ENCODE results near the gene GAL3ST3. TPM values are rescaled to one million over a fixed set of nuclear protein-coding genes. Genes with fewer than 3 reads are reported as not detected.

The GAL3ST3 gene
- total and polyA plus RNA-seq, 2 experiments from 2014 or later: 15.6 to 63.4 TPM

GRCh38 chr11:66084821-66085475 is 36.0 kb upstream of the GAL3ST3 start:
- no peaks in the 10 kb centered on the region for H3F3A ChIP-seq (replicated peaks; ENCODE audit: low read depth)
- no peak overlapping the region for H2AFZ ChIP-seq
- H3K4me1 ChIP-seq (ENCODE audit: insufficient read depth): no peaks in the 10 kb centered on the region
- Mint-ChIP-seq H3K27ac (no peak overlapping the region), H3K4me1 (no peaks in the 10 kb centered on the region; the same call in 2 of the 3 replicates), H3K36me3 (ENCODE audit: low read depth) (no peaks in the 10 kb centered on the region), H3K4me3 (no peak overlapping the region), H3K9me3 (no peaks in the 10 kb centered on the region), H3K27me3 (ENCODE audit: insufficient read depth, low read depth, poor library complexity) (no peaks in the 10 kb centered on the region)
- H3K27ac ChIP-seq (ENCODE audit: low read depth): no peak overlapping the region
- H3K79me2 ChIP-seq (replicated peaks; ENCODE audit: insufficient read depth): peaks cover 47% of the 10 kb centered on the region
- peaks cover 17% of the 10 kb centered on the region; the same call in 1 of the 2 replicates for H4K20me1 ChIP-seq (replicated peaks; ENCODE audit: insufficient read depth)
- H3K4me3 ChIP-seq: no peak overlapping the region
- TF ChIP-seq ZNF331 (CRISPR knock-in tag; IDR thresholded peaks at IDR 0.05; ENCODE audit: low read depth) (no peak), JUNB (IDR thresholded peaks at IDR 0.05; ENCODE audit: unreplicated experiment) (no peak), CREB1 (CRISPR knock-in tag; IDR thresholded peaks at IDR 0.05; ENCODE audit: low read depth) (no peak), EZH2phosphoT487 (IDR thresholded peaks at IDR 0.05; ENCODE audit: unreplicated experiment) (no peak)
- no peak overlapping the region for H3K4me2 ChIP-seq
- DNase-seq (ENCODE audit: low spot score): no peak
- H3K36me3 ChIP-seq (ENCODE audit: insufficient read depth): no peaks in the 10 kb centered on the region
- no peaks in the 10 kb centered on the region for H3K9me2 ChIP-seq (ENCODE audit: insufficient read depth)
- no peak for ATAC-seq
- H3K27me3 ChIP-seq (ENCODE audit: insufficient read depth): no peaks in the 10 kb centered on the region

GRCh38 chr11:66083767-66084166 is 34.8 kb upstream of the GAL3ST3 start:
- Histone ChIP-seq H3K4me3 (no peak overlapping the region), H3K27me3 (ENCODE audit: insufficient read depth) (no peaks in the 10 kb centered on the region), H3K9me2 (ENCODE audit: insufficient read depth) (no peaks in the 10 kb centered on the region), H2AFZ (no peak overlapping the region), H3F3A (replicated peaks; ENCODE audit: low read depth) (0 out of 2 replicates have a peak, but pooled peaks cover 6% of the 10 kb centered on the region), H3K4me2 (no peak overlapping the region), H3K36me3 (ENCODE audit: insufficient read depth) (no peaks in the 10 kb centered on the region), H3K4me1 (ENCODE audit: insufficient read depth) (no peaks in the 10 kb centered on the region), H4K20me1 (replicated peaks; ENCODE audit: insufficient read depth) (peaks cover 23% of the 10 kb centered on the region), H3K79me2 (replicated peaks; ENCODE audit: insufficient read depth) (peaks cover 44% of the 10 kb centered on the region), H3K27ac (ENCODE audit: low read depth) (no peak overlapping the region)
- H3K9me3 Mint-ChIP-seq: no peaks in the 10 kb centered on the region
- DNase-seq (ENCODE audit: low spot score) (no peak), ATAC-seq (no peak)
- no peaks in the 10 kb centered on the region for H3K36me3 Mint-ChIP-seq (ENCODE audit: low read depth)
- H3K4me1 Mint-ChIP-seq: no peaks in the 10 kb centered on the region; the same call in 2 of the 3 replicates
- no peak overlapping the region for H3K4me3 Mint-ChIP-seq
- H3K27me3 Mint-ChIP-seq (ENCODE audit: insufficient read depth, low read depth, poor library complexity): no peaks in the 10 kb centered on the region
- no peak overlapping the region for H3K27ac Mint-ChIP-seq
- no peak for TF ChIP-seq ZNF114 (CRISPR knock-in tag; IDR thresholded peaks at IDR 0.05)
- no peak for TF ChIP-seq ETS1 (IDR thresholded peaks at IDR 0.05)
- no peak for TF ChIP-seq ZNF462 (CRISPR knock-in tag; IDR thresholded peaks at IDR 0.05)
- no peak for TF ChIP-seq EZH2 (IDR thresholded peaks at IDR 0.05; ENCODE audit: low read depth, unreplicated experiment)
- no peak for TF ChIP-seq NANOG (IDR thresholded peaks at IDR 0.05; ENCODE audit: borderline replicate concordance)
- TF ChIP-seq STAT1 (IDR thresholded peaks at IDR 0.05; ENCODE audit: unreplicated experiment): no peak
- TF ChIP-seq POLR2AphosphoS5 (IDR thresholded peaks at IDR 0.05; ENCODE audit: low read depth): no peak
- TF ChIP-seq REST (IDR thresholded peaks at IDR 0.05; ENCODE audit: unreplicated experiment): no peak
